ENCODE measurements around the gene MORN1.

MORN1 gene

DNA sequence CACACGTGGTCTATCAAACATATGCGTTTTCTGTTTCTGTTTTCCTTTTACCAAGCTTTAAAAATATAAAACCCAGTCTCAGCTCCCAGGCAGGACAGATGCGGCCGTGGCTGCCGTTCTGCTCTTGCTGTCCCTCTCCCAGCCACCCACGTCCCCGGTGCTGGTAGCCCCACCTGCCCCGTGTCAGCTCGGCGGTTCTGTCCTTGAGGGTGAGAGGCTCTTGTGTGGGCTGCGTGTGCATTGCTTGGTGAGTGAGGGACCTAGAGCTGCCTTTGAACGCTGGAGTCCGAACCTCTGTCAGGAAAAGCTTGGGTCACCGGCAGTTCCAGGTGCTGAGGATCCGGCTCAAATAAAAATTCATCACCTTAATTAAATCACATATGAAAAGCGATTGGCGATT, 4.7 kb upstream of the MORN1 start:
- no peaks in the 10 kb centered on the region for H4K20me1 ChIP-seq (ENCODE audit: insufficient read depth, low read length)
- no peak for TF ChIP-seq EZH2 (IDR thresholded peaks at IDR 0.05; ENCODE audit: borderline replicate concordance, low read length)
- TF ChIP-seq, protein P1, sequence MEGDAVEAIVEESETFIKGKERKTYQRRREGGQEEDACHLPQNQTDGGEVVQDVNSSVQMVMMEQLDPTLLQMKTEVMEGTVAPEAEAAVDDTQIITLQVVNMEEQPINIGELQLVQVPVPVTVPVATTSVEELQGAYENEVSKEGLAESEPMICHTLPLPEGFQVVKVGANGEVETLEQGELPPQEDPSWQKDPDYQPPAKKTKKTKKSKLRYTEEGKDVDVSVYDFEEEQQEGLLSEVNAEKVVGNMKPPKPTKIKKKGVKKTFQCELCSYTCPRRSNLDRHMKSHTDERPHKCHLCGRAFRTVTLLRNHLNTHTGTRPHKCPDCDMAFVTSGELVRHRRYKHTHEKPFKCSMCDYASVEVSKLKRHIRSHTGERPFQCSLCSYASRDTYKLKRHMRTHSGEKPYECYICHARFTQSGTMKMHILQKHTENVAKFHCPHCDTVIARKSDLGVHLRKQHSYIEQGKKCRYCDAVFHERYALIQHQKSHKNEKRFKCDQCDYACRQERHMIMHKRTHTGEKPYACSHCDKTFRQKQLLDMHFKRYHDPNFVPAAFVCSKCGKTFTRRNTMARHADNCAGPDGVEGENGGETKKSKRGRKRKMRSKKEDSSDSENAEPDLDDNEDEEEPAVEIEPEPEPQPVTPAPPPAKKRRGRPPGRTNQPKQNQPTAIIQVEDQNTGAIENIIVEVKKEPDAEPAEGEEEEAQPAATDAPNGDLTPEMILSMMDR (IDR thresholded peaks at IDR 0.05; ENCODE audit: low read length): no peak
- no peaks in the 10 kb centered on the region for H3K9me3 ChIP-seq (ENCODE audit: low read length)
- no peaks in the 10 kb centered on the region for H3F3A ChIP-seq (ENCODE audit: insufficient read depth, low read length)
- no peak overlapping the region for H3K4me3 ChIP-seq (ENCODE audit: low read depth, low read length, poor library complexity, severe bottlenecking)
- no peaks in the 10 kb centered on the region for H3K27me3 ChIP-seq (ENCODE audit: insufficient read depth, low read length)
- no peak overlapping the region for H3K9ac ChIP-seq (ENCODE audit: low read length)
- no peak overlapping the region for H3K4me2 ChIP-seq (ENCODE audit: low read length)
- H3K36me3 ChIP-seq (ENCODE audit: insufficient read depth, low read length): peaks cover 80% of the 10 kb centered on the region
- no peaks in the 10 kb centered on the region for H3K9me2 ChIP-seq (ENCODE audit: low read depth, low read length)
- peaks cover 20% of the 10 kb centered on the region for H3K4me1 ChIP-seq (ENCODE audit: insufficient read depth, low read length, severe bottlenecking)
- no peak overlapping the region for H2AFZ ChIP-seq (ENCODE audit: low read length)
- H3K27ac ChIP-seq (ENCODE audit: low read depth, low read length, poor library complexity, severe bottlenecking): no peak overlapping the region
- H3K79me2 ChIP-seq (ENCODE audit: insufficient read depth, low read length): peaks cover 22% of the 10 kb centered on the region

DNA sequence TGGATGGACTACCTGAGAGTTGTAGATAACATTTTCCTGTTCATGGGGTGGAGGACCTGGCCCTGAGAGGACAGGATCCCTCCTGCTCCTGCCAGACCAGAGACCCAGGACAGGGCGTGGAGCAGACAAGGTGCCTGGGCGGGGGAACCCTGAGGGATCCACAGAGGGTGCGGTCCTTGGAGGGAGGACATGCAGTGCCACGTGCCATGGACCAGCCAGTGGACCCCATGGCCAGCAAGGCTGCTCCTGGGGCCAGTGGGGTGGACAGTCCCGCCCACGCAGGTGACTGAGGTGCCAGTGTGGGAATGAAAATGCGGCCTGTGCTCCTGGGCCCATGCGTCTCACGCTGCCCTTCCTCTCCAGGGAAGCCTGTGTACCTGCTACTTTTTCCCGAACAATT, 3.9 kb upstream of the MORN1 start:
- TF ChIP-seq EZH2 (IDR thresholded peaks at IDR 0.05; ENCODE audit: borderline replicate concordance, low read length): no peak
- TF ChIP-seq, protein P1 (IDR thresholded peaks at IDR 0.05; ENCODE audit: low read length): no peak
- no peaks in the 10 kb centered on the region for H3K9me3 ChIP-seq (ENCODE audit: low read length)
- no peak overlapping the region for H3K9ac ChIP-seq (ENCODE audit: low read length)
- H2AFZ ChIP-seq (ENCODE audit: low read length): no peak overlapping the region
- no peak overlapping the region for H3K4me3 ChIP-seq (ENCODE audit: low read depth, low read length, poor library complexity, severe bottlenecking)
- no peak overlapping the region for H3K27ac ChIP-seq (ENCODE audit: low read depth, low read length, poor library complexity, severe bottlenecking)
- H3K9me2 ChIP-seq (ENCODE audit: low read depth, low read length): no peaks in the 10 kb centered on the region
- H3F3A ChIP-seq (ENCODE audit: insufficient read depth, low read length): no peaks in the 10 kb centered on the region
- H3K36me3 ChIP-seq (ENCODE audit: insufficient read depth, low read length): peaks cover 72% of the 10 kb centered on the region
- no peaks in the 10 kb centered on the region for H4K20me1 ChIP-seq (ENCODE audit: insufficient read depth, low read length)
- H3K79me2 ChIP-seq (ENCODE audit: insufficient read depth, low read length): peaks cover 22% of the 10 kb centered on the region
- H3K4me1 ChIP-seq (ENCODE audit: insufficient read depth, low read length, severe bottlenecking): peaks cover 28% of the 10 kb centered on the region
- H3K27me3 ChIP-seq (ENCODE audit: insufficient read depth, low read length): no peaks in the 10 kb centered on the region
- no peak overlapping the region for H3K4me2 ChIP-seq (ENCODE audit: low read length)

DNA sequence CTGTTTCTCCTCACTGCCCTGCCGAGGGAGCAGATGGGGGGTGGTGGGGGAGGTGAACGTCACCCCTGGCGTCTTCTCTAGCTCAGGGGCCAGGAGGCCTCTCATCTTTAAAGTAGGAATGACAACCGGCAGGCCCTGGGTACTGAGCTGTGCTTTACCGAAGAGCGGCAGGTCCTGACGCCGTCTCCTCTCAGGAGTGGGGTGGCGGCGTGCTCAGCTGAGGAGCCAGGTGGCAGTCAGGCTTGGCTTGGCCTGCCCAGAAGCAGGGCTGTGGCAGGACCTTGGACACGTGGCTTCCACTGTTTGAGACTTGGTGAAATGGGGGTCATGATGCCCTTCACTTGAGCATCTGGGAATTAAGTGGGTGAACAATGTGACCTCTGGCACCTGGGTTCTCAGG, 3.4 kb upstream of the MORN1 start:
- Histone ChIP-seq H3K4me3 (ENCODE audit: low read depth, low read length, poor library complexity, severe bottlenecking) (no peak overlapping the region), H3K4me1 (ENCODE audit: insufficient read depth, low read length, severe bottlenecking) (peaks cover 32% of the 10 kb centered on the region), H3K9me3 (ENCODE audit: low read length) (no peaks in the 10 kb centered on the region), H3K79me2 (ENCODE audit: insufficient read depth, low read length) (peaks cover 22% of the 10 kb centered on the region), H3K27me3 (ENCODE audit: insufficient read depth, low read length) (no peaks in the 10 kb centered on the region), H4K20me1 (ENCODE audit: insufficient read depth, low read length) (no peaks in the 10 kb centered on the region), H3K9me2 (ENCODE audit: low read depth, low read length) (no peaks in the 10 kb centered on the region), H3K36me3 (ENCODE audit: insufficient read depth, low read length) (peaks cover 67% of the 10 kb centered on the region), H2AFZ (ENCODE audit: low read length) (no peak overlapping the region), H3F3A (ENCODE audit: insufficient read depth, low read length) (no peaks in the 10 kb centered on the region), H3K9ac (ENCODE audit: low read length) (no peak overlapping the region; the same call in 1 of the 2 replicates), H3K27ac (ENCODE audit: low read depth, low read length, poor library complexity, severe bottlenecking) (no peak overlapping the region), H3K4me2 (ENCODE audit: low read length) (no peak overlapping the region)
- no peak for TF ChIP-seq EZH2 (IDR thresholded peaks at IDR 0.05; ENCODE audit: borderline replicate concordance, low read length)
- TF ChIP-seq, protein P1 (IDR thresholded peaks at IDR 0.05; ENCODE audit: low read length): no peak

Data from OCI-LY1 (cell line).